Rectal smooth muscle tissue (tissue), 1 donor: Measurements from ENCODE around the gene ARAP1.

Experiments
- H3K27ac ChIP-seq: one replicate; pipeline ENCODE4 v1.7.0; 2013; ENCODE audit warnings: low read depth, low read length, inconsistent platforms
- H3K27me3 ChIP-seq: one replicate; pipeline ENCODE4 v1.7.0; 2013; ENCODE audit warnings: low read length; ENCODE audit not compliant: control insufficient read depth, insufficient read depth
- H3K36me3 ChIP-seq: one replicate; pipeline ENCODE4 v1.7.0; 2013; ENCODE audit warnings: low read length; ENCODE audit not compliant: control insufficient read depth, insufficient read depth
- H3K4me1 ChIP-seq: one replicate; pipeline ENCODE4 v1.7.0; 2013; ENCODE audit warnings: low read length; ENCODE audit not compliant: control insufficient read depth, insufficient read depth
- H3K4me3 ChIP-seq: one replicate; pipeline ENCODE4 v1.7.0; 2013; ENCODE audit warnings: low read length
- H3K9ac ChIP-seq: one replicate; pipeline ENCODE4 v1.7.0; 2013; ENCODE audit warnings: low read length

The ARAP1 gene

GRCh38 chr11:72707032-72707431 is 45.2 kb downstream of the ARAP1 start:
- Histone ChIP-seq H3K4me1 (peaks cover 3% of the 10 kb centered on the region), H3K27ac (no peak overlapping the region), H3K9ac (no peak overlapping the region), H3K27me3 (no peaks in the 10 kb centered on the region), H3K4me3 (no peak overlapping the region), H3K36me3 (peaks cover 52% of the 10 kb centered on the region)

GRCh38 chr11:72706579-72706978 is 45.6 kb downstream of the ARAP1 start:
- no peak overlapping the region for H3K27ac ChIP-seq
- peaks cover 55% of the 10 kb centered on the region for H3K36me3 ChIP-seq

GRCh38 chr11:72705442-72706365 is 46.5 kb downstream of the ARAP1 start:
- Histone ChIP-seq H3K9ac (no peak overlapping the region), H3K36me3 (peaks cover 62% of the 10 kb centered on the region), H3K4me3 (no peak overlapping the region), H3K4me1 (peaks cover 3% of the 10 kb centered on the region), H3K27ac (no peak overlapping the region), H3K27me3 (no peaks in the 10 kb centered on the region)

More at GRCh38 chr11:72706579-72706978, 45.6 kb downstream of the ARAP1 start:
- H3K27me3 ChIP-seq = no peaks in the 10 kb centered on the region
- H3K9ac ChIP-seq = no peak overlapping the region
- H3K4me1 ChIP-seq = peaks cover 3% of the 10 kb centered on the region
- H3K4me3 ChIP-seq = no peak overlapping the region

GRCh38 chr11:72704783-72705265 is 47.4 kb downstream of the ARAP1 start:
- peaks cover 3% of the 10 kb centered on the region for H3K4me1 ChIP-seq
- no peaks in the 10 kb centered on the region for H3K27me3 ChIP-seq
- peaks cover 61% of the 10 kb centered on the region for H3K36me3 ChIP-seq
- no peak overlapping the region for H3K4me3 ChIP-seq
- H3K27ac ChIP-seq = no peak overlapping the region
- H3K9ac ChIP-seq = no peak overlapping the region

GRCh38 chr11:72704028-72704782 is 48.0 kb downstream of the ARAP1 start:
- Histone ChIP-seq H3K27ac (no peak overlapping the region), H3K4me3 (no peak overlapping the region), H3K9ac (no peak overlapping the region), H3K36me3 (peaks cover 58% of the 10 kb centered on the region), H3K4me1 (peaks cover 3% of the 10 kb centered on the region), H3K27me3 (no peaks in the 10 kb centered on the region)

- no peak overlapping the region for H3K4me3 ChIP-seq
- H3K27me3 ChIP-seq = no peaks in the 10 kb centered on the region
- H3K4me1 ChIP-seq = peaks cover 3% of the 10 kb centered on the region
- H3K9ac ChIP-seq = no peak overlapping the region
- peaks cover 63% of the 10 kb centered on the region for H3K36me3 ChIP-seq
- no peak overlapping the region for H3K27ac ChIP-seq
Measured at GRCh38 chr11:72703267-72704008, 48.8 kb downstream of the ARAP1 start.

- Histone ChIP-seq H3K27ac (no peak overlapping the region), H3K4me1 (peaks cover 3% of the 10 kb centered on the region), H3K27me3 (no peaks in the 10 kb centered on the region), H3K36me3 (peaks cover 60% of the 10 kb centered on the region), H3K4me3 (no peak overlapping the region), H3K9ac (no peak overlapping the region)
Measured at GRCh38 chr11:72702577-72703241, 49.5 kb downstream of the ARAP1 start.

GRCh38 chr11:72702096-72702495 is 50.1 kb downstream of the ARAP1 start:
- Histone ChIP-seq H3K27ac (no peak overlapping the region), H3K9ac (no peak overlapping the region), H3K4me1 (peaks cover 3% of the 10 kb centered on the region), H3K4me3 (no peak overlapping the region), H3K27me3 (no peaks in the 10 kb centered on the region), H3K36me3 (peaks cover 59% of the 10 kb centered on the region)

- Histone ChIP-seq H3K4me1 (peaks cover 3% of the 10 kb centered on the region), H3K36me3 (peaks cover 56% of the 10 kb centered on the region), H3K4me3 (no peak overlapping the region), H3K9ac (no peak overlapping the region), H3K27ac (no peak overlapping the region), H3K27me3 (no peaks in the 10 kb centered on the region)
Measured at GRCh38 chr11:72701466-72701865, 50.7 kb downstream of the ARAP1 start.

GRCh38 chr11:72700146-72700545 is 52.1 kb downstream of the ARAP1 start:
- Histone ChIP-seq H3K27ac (no peak overlapping the region), H3K4me3 (no peak overlapping the region), H3K36me3 (peaks cover 59% of the 10 kb centered on the region), H3K27me3 (no peaks in the 10 kb centered on the region), H3K9ac (no peak overlapping the region), H3K4me1 (peaks cover 3% of the 10 kb centered on the region)

GRCh38 chr11:72697814-72698213 is 54.4 kb downstream of the ARAP1 start:
- no peak overlapping the region for H3K27ac ChIP-seq
- H3K4me1 ChIP-seq = peaks cover 2% of the 10 kb centered on the region
- H3K4me3 ChIP-seq = no peak overlapping the region
- no peak overlapping the region for H3K9ac ChIP-seq
- H3K27me3 ChIP-seq = no peaks in the 10 kb centered on the region
- peaks cover 78% of the 10 kb centered on the region for H3K36me3 ChIP-seq
